Liver (tissue), 3 donors: ENCODE measurements around the gene KCTD6.

Source experiments
- ATF3 ChIP-seq: IDR thresholded peaks from 2 replicates; pipeline ENCODE4 v1.6.1; 2016; ENCODE audit warnings: antibody characterized with exemption
- CTCF ChIP-seq: fragments of 150-350 bp; IDR thresholded peaks from 2 replicates; pipeline ENCODE4 v1.5.1; 2017; ENCODE audit warnings: improper control_type of control experiment, low read depth, low read length; ENCODE audit not compliant: missing input control
- EGR1 ChIP-seq, 2 donors: IDR thresholded peaks; 2 replicates each; pipeline ENCODE4 v1.6.1; 2016 to 2018; ENCODE audit warnings: antibody characterized with exemption in 2 of 2, low read depth in 2 of 2
- HNF4G ChIP-seq: IDR thresholded peaks from 2 replicates; pipeline ENCODE4 v1.6.1; 2016; ENCODE audit warnings: antibody characterized with exemption
- JUND ChIP-seq, 2 donors: IDR thresholded peaks; 2 replicates each; pipeline ENCODE4 v1.6.1; 2016; ENCODE audit warnings: antibody characterized with exemption in 2 of 2
- MAX ChIP-seq: IDR thresholded peaks from 2 replicates; pipeline ENCODE4 v1.6.1; 2016; ENCODE audit warnings: antibody characterized with exemption
- NR2F2 ChIP-seq: IDR thresholded peaks from 2 replicates; pipeline ENCODE4 v1.6.1; 2016; ENCODE audit warnings: antibody characterized with exemption
- RAD21 ChIP-seq, 2 donors: IDR thresholded peaks; 2 replicates each; pipeline ENCODE4 v1.6.1; 2016; ENCODE audit warnings: antibody characterized with exemption in 2 of 2, mild to moderate bottlenecking in 2 of 2
- REST ChIP-seq: IDR thresholded peaks from 2 replicates; pipeline ENCODE4 v1.6.1; 2016; ENCODE audit warnings: antibody characterized with exemption, mild to moderate bottlenecking
- RXRA ChIP-seq, 2 donors: IDR thresholded peaks; 2 replicates each; pipeline ENCODE4 v1.6.1; 2017 to 2018; ENCODE audit warnings: antibody characterized with exemption in 2 of 2, mild to moderate bottlenecking in 1 of 2
- SP1 ChIP-seq: IDR thresholded peaks from 2 replicates; pipeline ENCODE4 v1.6.1; 2018; ENCODE audit warnings: antibody characterized with exemption, mild to moderate bottlenecking
- TAF1 ChIP-seq: conservative IDR thresholded peaks from 2 replicates; pipeline ENCODE4 v1.6.1; 2016; ENCODE audit warnings: antibody characterized with exemption, mild to moderate bottlenecking
- YY1 ChIP-seq: IDR thresholded peaks from 2 replicates; pipeline ENCODE4 v1.6.1; 2016; ENCODE audit warnings: antibody characterized with exemption, mild to moderate bottlenecking
- ZBTB33 ChIP-seq: IDR thresholded peaks from 2 replicates; pipeline ENCODE4 v1.6.1; 2016; ENCODE audit warnings: antibody characterized with exemption
- donor health status: healthy.
- donor health status: healthy.

DNA sequence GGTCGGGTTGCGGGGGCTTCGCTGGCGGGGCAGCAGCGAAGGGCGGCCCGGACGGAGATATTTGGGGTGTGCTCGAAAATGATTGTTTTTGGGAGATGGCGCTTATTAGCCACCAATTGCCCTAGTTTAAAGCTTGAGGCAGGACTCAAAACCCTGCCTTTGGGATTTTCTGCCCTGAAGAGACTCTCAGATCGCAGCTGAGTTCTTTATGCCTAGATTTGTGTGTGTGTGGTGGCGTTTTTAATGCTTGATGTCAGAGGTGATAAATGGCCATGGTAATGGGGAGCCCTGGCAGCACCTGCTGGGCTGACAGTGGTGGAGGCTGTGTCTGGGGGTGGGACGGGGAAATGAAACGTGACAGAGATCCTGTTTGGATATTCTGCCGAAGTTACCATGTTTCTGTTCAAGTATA is 604 bp downstream of the KCTD6 start:
- TF ChIP-seq CTCF: no peak
- TF ChIP-seq ZBTB33: no peak
- TF ChIP-seq ATF3: no peak
- TF ChIP-seq RAD21 (IDR thresholded peaks at IDR 0.05): no peak
- TF ChIP-seq JUND (IDR thresholded peaks at IDR 0.05): no peak
- no peak for TF ChIP-seq SP1
- no peak for TF ChIP-seq NR2F2
- TF ChIP-seq TAF1: no peak
- no peak for TF ChIP-seq REST
- TF ChIP-seq RXRA (IDR thresholded peaks at IDR 0.05): no peak
- no peak for TF ChIP-seq MAX
- TF ChIP-seq YY1: peak; percentile 33
- TF ChIP-seq HNF4G: no peak
- no peak for TF ChIP-seq EGR1 (IDR thresholded peaks at IDR 0.05; ENCODE audit: low read depth in 2 of 2)
